Mesenchymal stem cell (in vitro differentiated cells and primary cell): ENCODE data around the gene ZNF366.

ENCODE experiments used
- DNase-seq: peaks from one replicate; pipeline ENCODE4 v3.0.0-alpha.2; 2013
- H2AFZ ChIP-seq: one replicate; pipeline ENCODE4 v1.6.1; 2013; ENCODE audit warnings: low read depth, mild to moderate bottlenecking, control low read depth, inconsistent platforms, low read length, moderate library complexity
- H2AK5ac ChIP-seq: 2 replicates; pipeline ENCODE4 v1.6.1; 2013; ENCODE audit warnings: low read length, moderate library complexity, mild to moderate bottlenecking, inconsistent platforms; ENCODE audit not compliant: severe bottlenecking
- H2BK120ac ChIP-seq: one replicate; pipeline ENCODE4 v1.6.1; 2013; ENCODE audit warnings: low read depth, mild to moderate bottlenecking, inconsistent platforms, low read length, moderate library complexity
- H2BK12ac ChIP-seq, 2 experiments: one replicate each; pipeline ENCODE4 v1.6.1; 2013; ENCODE audit warnings: inconsistent platforms in 2 of 2, low read length in 2 of 2, mild to moderate bottlenecking in 2 of 2, moderate library complexity in 2 of 2, control low read depth in 1 of 2
- H2BK15ac ChIP-seq: one replicate; pipeline ENCODE4 v1.6.1; 2013; ENCODE audit warnings: mild to moderate bottlenecking, low read depth, inconsistent platforms; ENCODE audit not compliant: poor library complexity, severe bottlenecking
- H2BK5ac ChIP-seq: 2 replicates; pipeline ENCODE4 v1.6.1; 2013; ENCODE audit warnings: low read depth, mild to moderate bottlenecking, low read length, control low read depth, inconsistent platforms; ENCODE audit not compliant: poor library complexity, severe bottlenecking
- H3K14ac ChIP-seq, 2 experiments: one replicate each; pipeline ENCODE4 v1.6.1; 2013; ENCODE audit warnings: inconsistent platforms in 2 of 2, low read length in 2 of 2, control low read depth in 1 of 2, mild to moderate bottlenecking in 1 of 2, moderate library complexity in 1 of 2
- H3K18ac ChIP-seq, 2 experiments: one replicate each; pipeline ENCODE4 v1.6.1; 2013; ENCODE audit warnings: inconsistent platforms in 2 of 2, low read length in 2 of 2, control low read depth in 1 of 2, low read depth in 1 of 2, mild to moderate bottlenecking in 1 of 2
- H3K23ac ChIP-seq, 2 experiments: one replicate each; pipeline ENCODE4 v1.6.1; 2013; ENCODE audit warnings: inconsistent platforms in 2 of 2, low read length in 2 of 2, mild to moderate bottlenecking in 2 of 2, moderate library complexity in 2 of 2, control low read depth in 1 of 2
- H3K27ac ChIP-seq: 2 replicates; pipeline ENCODE4 v1.5.1; 2013; ENCODE audit warnings: mild to moderate bottlenecking, moderate library complexity, low read length, control low read depth, inconsistent platforms; ENCODE audit not compliant: poor library complexity, severe bottlenecking
- H3K27me3 ChIP-seq, 2 experiments: 2 replicates each; pipeline versions ENCODE4 v1.6.1 to v1.7.0; 2013; ENCODE audit warnings: low read length in 2 of 2, mild to moderate bottlenecking in 2 of 2, moderate library complexity in 2 of 2, control low read depth in 1 of 2, inconsistent platforms in 1 of 2; ENCODE audit not compliant: control insufficient read depth in 1 of 2, insufficient read depth in 1 of 2
- H3K36me3 ChIP-seq, 2 experiments: 2 replicates each; pipeline versions ENCODE4 v1.6.1 to v1.7.0; 2013; ENCODE audit warnings: low read length in 2 of 2, control low read depth in 1 of 2, inconsistent platforms in 1 of 2, low read depth in 1 of 2, mild to moderate bottlenecking in 1 of 2; ENCODE audit not compliant: insufficient read depth in 2 of 2, control insufficient read depth in 1 of 2
- H3K4ac ChIP-seq, 2 experiments: one replicate each; pipeline ENCODE4 v1.6.1; 2013; ENCODE audit warnings: inconsistent platforms in 2 of 2, low read length in 2 of 2, mild to moderate bottlenecking in 2 of 2, moderate library complexity in 2 of 2, control low read depth in 1 of 2, low read depth in 1 of 2
- H3K4me1 ChIP-seq: 2 replicates; pipeline ENCODE4 v1.6.1; 2013; ENCODE audit warnings: low read depth, low read length, control low read depth; ENCODE audit not compliant: control insufficient read depth, insufficient read depth
- H3K4me2 ChIP-seq: 2 replicates; pipeline ENCODE4 v1.6.1; 2013; ENCODE audit warnings: low read length, mild to moderate bottlenecking, inconsistent platforms; ENCODE audit not compliant: poor library complexity, severe bottlenecking
- H3K4me3 ChIP-seq, 2 experiments: 2 replicates each; pipeline versions ENCODE4 v1.5.1 to v1.7.0; 2013; ENCODE audit warnings: low read length in 2 of 2, mild to moderate bottlenecking in 2 of 2, control low read depth in 1 of 2, low read depth in 1 of 2; ENCODE audit not compliant: insufficient read depth in 1 of 2
- H3K79me1 ChIP-seq: replicated peaks from 2 replicates; pipeline ENCODE4 v1.6.1; 2013; ENCODE audit warnings: mild to moderate bottlenecking, control low read depth, low read length, inconsistent platforms; ENCODE audit not compliant: poor library complexity, severe bottlenecking
- H3K9ac ChIP-seq: 2 replicates; pipeline ENCODE4 v1.7.0; 2013; ENCODE audit warnings: mild to moderate bottlenecking, low read length, moderate library complexity
- H3K9me3 ChIP-seq: 2 replicates; pipeline ENCODE4 v1.7.0; 2013; ENCODE audit warnings: mild to moderate bottlenecking, low read length; ENCODE audit not compliant: control insufficient read depth
- H4K8ac ChIP-seq: one replicate; pipeline ENCODE4 v1.6.1; 2013; ENCODE audit warnings: inconsistent platforms, mild to moderate bottlenecking, low read length, moderate library complexity
- H4K91ac ChIP-seq: one replicate; pipeline ENCODE4 v1.6.1; 2013; ENCODE audit warnings: mild to moderate bottlenecking, low read length, inconsistent platforms
- WGBS: methylation state at CpG from one replicate; pipeline ENCODE4 v1.1.7; 2013; ENCODE audit warnings: mixed read lengths; 5-methylcytosine and 5-hydroxymethylcytosine counted together

ZNF366 gene

DNA sequence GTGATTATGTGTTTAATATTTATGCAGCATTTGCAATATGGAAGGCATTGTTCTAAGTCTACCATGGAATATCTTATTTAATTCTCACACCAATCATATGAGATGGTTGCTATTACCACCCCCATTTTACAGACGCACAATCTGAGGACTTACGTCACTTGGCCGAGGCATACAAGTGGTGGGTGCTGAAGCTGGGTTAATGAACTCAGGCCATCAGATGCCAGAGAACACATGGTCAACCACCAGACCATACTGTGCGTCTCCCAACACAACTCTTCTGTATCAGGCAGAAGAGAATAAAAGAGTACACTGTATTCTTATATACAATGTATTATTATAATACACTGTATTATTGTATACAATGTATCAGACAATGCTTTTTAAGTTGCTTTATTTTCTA lies 59.5 kb downstream of the ZNF366 start:
- Histone ChIP-seq H4K91ac (no peak overlapping the region), H3K9me3 (no peaks in the 10 kb centered on the region), H2BK5ac (no peak overlapping the region), H2AFZ (no peak overlapping the region), H3K4ac (no peak overlapping the region), H3K36me3 (no peaks in the 10 kb centered on the region), H3K27me3 (no peaks in the 10 kb centered on the region), H2BK15ac (no peak overlapping the region), H2BK12ac (no peak overlapping the region), H3K14ac (no peak overlapping the region), H3K23ac (no peak overlapping the region), H2AK5ac (no peak overlapping the region), H2BK120ac (no peak overlapping the region), H3K9ac (no peak overlapping the region), H3K79me1 (no peaks in the 10 kb centered on the region), H3K18ac (no peak overlapping the region), H3K27ac (no peak overlapping the region), H4K8ac (no peak overlapping the region), H3K4me1 (peaks cover 7% of the 10 kb centered on the region), H3K4me3 (no peak overlapping the region), H3K4me2 (no peak overlapping the region)
- DNase-seq, result no peak
- 92% methylated on average over 3 of the region's 4 CpGs for WGBS

DNA sequence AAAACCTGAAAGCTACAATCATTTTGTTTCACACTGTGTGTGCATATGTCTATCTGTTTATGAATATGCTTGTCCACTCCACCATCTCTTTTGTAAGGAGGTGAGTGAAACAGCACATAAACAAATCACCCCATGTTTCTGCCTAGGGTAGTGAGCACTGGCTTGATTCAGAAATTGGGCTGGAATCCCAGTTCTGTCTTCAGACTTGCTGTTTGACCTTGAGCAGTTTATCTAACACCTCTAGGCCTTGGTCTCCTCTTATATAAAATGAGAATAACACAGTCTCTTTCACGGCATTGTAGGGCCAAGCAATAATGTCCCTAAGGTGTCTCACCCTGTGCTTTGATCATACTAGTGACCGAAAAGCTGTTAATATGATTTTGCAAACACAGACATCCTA lies 61.2 kb downstream of the ZNF366 start:
- 65% methylated on average over 2 of the region's 2 CpGs for WGBS
- H4K8ac ChIP-seq, result no peak overlapping the region
- H3K18ac ChIP-seq, result no peak overlapping the region
- no peak overlapping the region for H4K91ac ChIP-seq
- H2BK120ac ChIP-seq, result no peak overlapping the region
- no peak overlapping the region for H3K14ac ChIP-seq
- no peaks in the 10 kb centered on the region for H3K9me3 ChIP-seq
- H2AK5ac ChIP-seq, result no peak overlapping the region
- no peak overlapping the region for H2BK15ac ChIP-seq
- no peak overlapping the region for H3K27ac ChIP-seq
- H3K9ac ChIP-seq, result no peak overlapping the region
- H3K27me3 ChIP-seq, result no peaks in the 10 kb centered on the region
- H3K79me1 ChIP-seq, result no peaks in the 10 kb centered on the region
- H3K4me3 ChIP-seq, result no peak overlapping the region
- H3K4ac ChIP-seq, result no peak overlapping the region
- no peaks in the 10 kb centered on the region for H3K36me3 ChIP-seq
- peak overlapping the region in 1 of 2 experiments; percentile 6 for H2BK12ac ChIP-seq
- no peak overlapping the region for H2BK5ac ChIP-seq
- H3K4me1 ChIP-seq, result peaks cover 2% of the 10 kb centered on the region
- H2AFZ ChIP-seq, result no peak overlapping the region
- H3K23ac ChIP-seq, result no peak overlapping the region
- no peak overlapping the region for H3K4me2 ChIP-seq
- no peak for DNase-seq

DNA sequence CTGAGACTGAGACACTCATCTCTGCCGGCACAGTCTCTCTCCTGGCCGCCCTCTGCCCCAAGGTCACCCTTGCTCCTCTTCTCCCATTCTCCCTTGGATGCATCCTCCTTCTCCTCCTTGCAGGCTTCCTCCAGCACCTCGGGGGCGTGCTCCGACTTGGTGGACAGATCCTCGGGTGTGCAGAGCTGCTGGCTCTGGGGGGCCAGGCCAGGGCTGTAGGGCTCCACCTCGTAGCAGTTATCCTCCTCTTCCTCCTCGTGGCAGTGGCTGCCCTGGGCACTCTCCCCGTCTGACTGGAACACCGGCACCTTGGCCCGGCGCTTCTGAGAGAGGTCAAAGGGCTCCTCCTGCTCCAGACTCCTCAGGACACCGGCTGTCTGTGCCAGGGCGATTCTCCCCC lies 63.3 kb downstream of the ZNF366 start:
- no peak overlapping the region for H4K91ac ChIP-seq
- H2BK120ac ChIP-seq, result no peak overlapping the region
- no peaks in the 10 kb centered on the region for H3K79me1 ChIP-seq
- H3K14ac ChIP-seq, result no peak overlapping the region
- WGBS, result 91% methylated on average over 14 of the region's 14 CpGs
- no peaks in the 10 kb centered on the region for H3K36me3 ChIP-seq
- H3K27me3 ChIP-seq, result no peaks in the 10 kb centered on the region
- no peak overlapping the region for H3K4ac ChIP-seq
- no peak overlapping the region for H2AK5ac ChIP-seq
- no peak overlapping the region for H3K9ac ChIP-seq
- DNase-seq, result no peak
- no peak overlapping the region for H3K4me2 ChIP-seq
- no peak overlapping the region for H3K23ac ChIP-seq
- no peaks in the 10 kb centered on the region for H3K9me3 ChIP-seq
- H3K27ac ChIP-seq, result no peak overlapping the region
- no peak overlapping the region for H2AFZ ChIP-seq
- H2BK5ac ChIP-seq, result no peak overlapping the region
- H2BK12ac ChIP-seq, result peak overlapping the region in 1 of 2 experiments; percentile 21
- peaks cover 2% of the 10 kb centered on the region for H3K4me1 ChIP-seq
- H2BK15ac ChIP-seq, result no peak overlapping the region
- no peak overlapping the region for H3K4me3 ChIP-seq
- no peak overlapping the region for H4K8ac ChIP-seq
- no peak overlapping the region for H3K18ac ChIP-seq

DNA sequence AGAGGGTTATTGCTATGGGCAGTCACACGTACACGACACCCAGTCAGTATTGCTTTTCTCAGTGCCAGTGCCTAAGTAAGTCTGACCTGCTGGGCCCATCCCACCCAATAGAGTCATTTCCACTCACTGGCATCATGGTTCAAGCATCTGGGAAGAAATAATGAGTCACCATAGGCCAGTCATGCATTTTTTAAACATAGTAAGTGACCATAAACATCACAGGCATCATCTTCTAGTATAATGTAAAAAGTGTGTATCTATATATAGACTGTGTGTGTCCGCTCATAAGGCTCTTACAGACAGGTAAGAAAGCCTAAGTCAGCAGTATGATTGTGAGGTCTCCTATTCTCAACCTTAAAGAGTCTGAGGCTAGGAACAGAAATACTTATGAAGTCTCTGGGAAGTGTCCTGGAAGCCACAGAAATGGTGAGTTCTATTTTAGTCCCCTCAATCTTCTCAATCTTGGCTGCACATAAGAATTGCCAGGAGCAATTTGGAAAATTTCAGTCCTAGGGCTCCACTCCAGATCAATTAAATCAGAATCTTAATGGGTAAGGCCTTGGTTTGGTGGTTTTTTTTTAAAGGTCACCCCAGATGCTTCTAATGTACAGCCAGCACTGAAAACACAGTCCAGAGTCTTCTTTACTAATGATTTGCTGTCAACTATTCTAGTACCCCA lies 65.2 kb downstream of the ZNF366 start:
- Histone ChIP-seq H3K4me3 (no peak overlapping the region), H3K18ac (no peak overlapping the region), H3K27ac (no peak overlapping the region), H4K91ac (no peak overlapping the region), H3K4me2 (no peak overlapping the region), H3K9ac (peak overlapping the region; percentile 74), H3K9me3 (no peaks in the 10 kb centered on the region), H3K14ac (no peak overlapping the region), H2BK120ac (peak overlapping the region; percentile 24), H3K4me1 (peaks cover 2% of the 10 kb centered on the region), H3K23ac (no peak overlapping the region), H2BK12ac (peak overlapping the region in 1 of 2 experiments; percentile 26), H3K36me3 (no peaks in the 10 kb centered on the region), H2BK5ac (no peak overlapping the region), H4K8ac (no peak overlapping the region), H3K79me1 (no peaks in the 10 kb centered on the region), H3K4ac (no peak overlapping the region), H2AFZ (no peak overlapping the region), H2BK15ac (no peak overlapping the region), H2AK5ac (no peak overlapping the region), H3K27me3 (no peaks in the 10 kb centered on the region)
- 25% methylated on average over 3 of the region's 3 CpGs for WGBS
- DNase-seq, result peak; percentile 96
